ENCODE results near the gene CAB39L. TPM values are rescaled to one million over a fixed set of nuclear protein-coding genes. Genes with fewer than 3 reads are reported as not detected.

CAB39L gene
- total and polyA plus RNA-seq, 2 of the 4 experiments (the other 2 are of a cell fraction) = 8.5 to 16.7 TPM

GRCh38 chr13:49448753-49449152, 4.9 kb upstream of the CAB39L start:
- POLR2A ChIA-PET (ENCODE audit: unreplicated experiment) = no interaction called here
- H2AFZ ChIP-seq (replicated peaks; ENCODE audit: low read length, poor library complexity) = no peak overlapping the region
- H3K4me2 ChIP-seq (ENCODE audit: low read depth, low read length) = 0 out of 2 replicates have a peak overlapping the region, but pooled peaks have one; percentile 11
- no peak overlapping the region for H3K56ac ChIP-seq (ENCODE audit: extremely low read depth, insufficient read depth, low read length)
- no CpG with 5 or more reads among the region's 2 CpGs for WGBS, 2 experiments (ENCODE audit: extremely low coverage in 2 of 2, insufficient read length in 1 of 2)
- no peak overlapping the region for H3K23ac ChIP-seq (ENCODE audit: low read depth, low read length)
- peak overlapping the region; percentile 16; the same call in 1 of the 2 replicates for H3K4ac ChIP-seq (ENCODE audit: low read depth, low read length)
- no peak overlapping the region for H2BK20ac ChIP-seq (ENCODE audit: low read depth, low read length)
- H2BK5ac ChIP-seq (ENCODE audit: low read depth, low read length, poor library complexity, severe bottlenecking) = peak overlapping the region; percentile 64
- H3K9ac ChIP-seq (ENCODE audit: low read depth, low read length) = no peak overlapping the region
- no peak overlapping the region for H3K14ac ChIP-seq (replicated peaks; ENCODE audit: low read depth, low read length)
- DNase-seq (no peak), ATAC-seq (ENCODE audit: low read depth) (no peak)
- no peaks in the 10 kb centered on the region for H3K9me1 ChIP-seq (ENCODE audit: insufficient read depth, low read length)
- no TSS peak for BruUV-seq (replicated peaks)
- no peak overlapping the region for H3K27ac ChIP-seq (ENCODE audit: insufficient read depth, low read length)
- no peaks in the 10 kb centered on the region for H4K20me1 ChIP-seq (ENCODE audit: insufficient read depth, low read length)
- peak overlapping the region in 1 of 2 experiments; percentile 53; a peak in 1 of 4 replicates for H4K8ac ChIP-seq (ENCODE audit: low read depth in 2 of 2, low read length in 2 of 2)
- no peak overlapping the region for H2BK120ac ChIP-seq (ENCODE audit: low read depth, low read length)
- no peak overlapping the region for H2AK9ac ChIP-seq (replicated peaks; ENCODE audit: low read depth, low read length, poor library complexity)
- H3K18ac ChIP-seq (ENCODE audit: low read depth, low read length) = no peak overlapping the region
- no peak overlapping the region for H2BK15ac ChIP-seq (ENCODE audit: low read depth, low read length)
- H3K36me3 ChIP-seq (ENCODE audit: control insufficient read depth, insufficient read depth, low read length) = no peaks in the 10 kb centered on the region
- H3K9me3 ChIP-seq (ENCODE audit: control insufficient read depth, insufficient read depth, low read length) = no peaks in the 10 kb centered on the region
- no peak overlapping the region for H2AK5ac ChIP-seq (ENCODE audit: low read depth, low read length)
- H3K4me1 ChIP-seq (ENCODE audit: control insufficient read depth, insufficient read depth, low read length) = peaks cover 6% of the 10 kb centered on the region
- in situ Hi-C loops (cut with MboI; ENCODE audit: low sequenced_read_pairs) = no loop called here
- no peak overlapping the region for H4K91ac ChIP-seq (ENCODE audit: insufficient read depth, low read depth, low read length)
- H4K5ac ChIP-seq (ENCODE audit: low read depth, low read length) = no peak overlapping the region
- CTCF ChIA-PET = interaction anchor here (0.6 to 1.3 kb wide), 3 partner anchors 54 to 154 kb away, joined by 3 read pairs; no protein-coding TSS in a partner anchor
- H3K79me1 ChIP-seq (ENCODE audit: low read depth in 1 of 2, low read length in 2 of 2) = peaks cover 18 to 40% of the 10 kb centered on the region in 2 experiments
- H3K27me3 ChIP-seq (ENCODE audit: control insufficient read depth, insufficient read depth, low read length) = no peaks in the 10 kb centered on the region
- intact Hi-C loops (cut with micrococcal nuclease) = no loop called here
- peak; percentile 40 for TF ChIP-seq MAFK (IDR thresholded peaks at IDR 0.05; ENCODE audit: low read depth, low read length)
- TF ChIP-seq RAD21 (IDR thresholded peaks at IDR 0.05; ENCODE audit: low read length) = no peak
- no peak overlapping the region for H3K4me3 ChIP-seq (ENCODE audit: insufficient read depth, low read depth, low read length)
- dilution Hi-C loops (cut with HindIII; ENCODE audit: low sequenced_read_pairs, unreplicated experiment) = no loop called here
